Left hindlimb (tissue), 1 donor: Measurements from ENCODE around the gene ARHGAP24.

Source experiments
- DNase-seq: peaks from one replicate; pipeline ENCODE4 v3.0.0-alpha.2; 2018

The ARHGAP24 gene

GRCh38 chr4:86036736-86037135, 561.8 kb downstream of the ARHGAP24 start:
- no peak for DNase-seq

DNA sequence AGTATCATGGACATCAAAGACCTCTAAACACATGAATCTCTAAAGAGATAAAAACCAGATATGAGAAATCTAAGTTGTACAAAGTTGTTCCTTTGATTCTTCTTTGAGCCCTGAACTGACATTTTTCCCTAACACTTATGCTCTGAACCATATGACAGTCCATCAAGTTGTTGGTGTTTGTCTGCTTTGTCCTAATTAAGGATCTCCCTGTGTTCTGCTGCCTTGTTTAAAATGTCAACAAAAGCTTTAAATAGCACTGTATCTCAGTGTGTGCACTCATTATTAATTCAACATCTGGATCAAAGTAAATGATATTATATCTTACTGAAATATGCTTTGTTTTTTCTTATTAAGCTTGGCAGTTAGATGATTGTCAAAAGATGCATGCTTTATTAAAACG, 563.1 kb downstream of the ARHGAP24 start:
- DNase-seq: no peak

DNA sequence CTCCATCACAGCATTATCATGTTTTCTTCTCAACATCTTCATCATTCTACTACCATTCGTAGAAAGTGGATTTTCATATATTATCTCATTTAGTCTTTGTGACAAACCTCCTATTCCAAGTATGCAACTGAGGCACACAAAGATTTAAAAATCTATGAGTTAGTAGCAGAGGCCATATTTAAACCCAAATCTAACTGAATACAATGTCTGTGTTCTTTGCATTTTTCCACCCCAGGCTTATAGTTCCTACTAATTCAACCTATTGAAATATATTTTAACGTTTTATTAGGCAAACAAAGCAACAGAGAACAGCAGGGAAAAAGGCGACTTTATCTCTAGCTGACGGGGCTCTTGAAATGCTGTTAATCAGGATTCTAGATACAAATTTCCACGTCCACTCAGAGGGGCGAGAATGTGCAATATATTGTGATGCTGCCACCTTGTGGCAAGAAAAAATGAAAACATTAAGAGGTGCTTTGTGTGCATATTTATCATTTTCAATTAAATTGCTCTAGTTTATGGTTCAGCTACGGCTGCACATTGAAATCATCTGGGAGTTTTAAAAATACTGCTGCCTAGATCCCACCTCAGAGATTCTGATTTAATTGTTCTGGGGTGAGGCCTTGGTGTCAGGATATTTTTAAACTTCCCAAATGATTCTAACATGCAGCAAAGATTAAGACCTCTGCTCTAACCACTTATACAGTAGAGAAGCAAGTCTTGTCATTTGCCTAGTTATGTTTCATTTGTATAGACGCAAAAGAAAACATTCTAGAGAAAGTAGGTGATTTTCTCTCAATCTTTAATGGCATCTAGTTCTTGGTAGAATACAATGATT, 569.0 kb downstream of the ARHGAP24 start:
- no peak for DNase-seq

GRCh38 chr4:86044593-86044985, 569.6 kb downstream of the ARHGAP24 start:
- no peak for DNase-seq

- DNase-seq: no peak
Observed at GRCh38 chr4:86048426-86048825, 573.5 kb downstream of the ARHGAP24 start.

GRCh38 chr4:86050496-86050895, 575.5 kb downstream of the ARHGAP24 start:
- no peak for DNase-seq
